Left ventricle myocardium inferior (tissue), 1 donor: Measurements from ENCODE around the gene CLDN18. TPM values are rescaled to one million over a fixed set of nuclear protein-coding genes. Genes with fewer than 3 reads are reported as not detected.

Experiments
- DNase-seq: peaks from one replicate; pipeline ENCODE4 v3.0.0-alpha.2; 2020
- H3K27ac ChIP-seq: fragments of 200-600 bp; replicated peaks from 2 replicates; pipeline ENCODE4 v1.8.0; 2021
- H3K27me3 ChIP-seq: fragments of 200-600 bp; 2 replicates; pipeline ENCODE4 v1.8.0; 2021; ENCODE audit warnings: low read depth
- H3K36me3 ChIP-seq: fragments of 200-600 bp; 2 replicates; pipeline ENCODE4 v1.8.0; 2021
- H3K4me1 ChIP-seq: fragments of 200-600 bp; 2 replicates; pipeline ENCODE4 v1.8.0; 2021
- H3K4me3 ChIP-seq: fragments of 200-600 bp; 2 replicates; pipeline ENCODE4 v1.8.0; 2021; ENCODE audit warnings: mild to moderate bottlenecking, moderate library complexity
- H3K9me3 ChIP-seq: fragments of 200-600 bp; replicated peaks from 2 replicates; pipeline ENCODE4 v1.8.0; 2021
- intact Hi-C: fragments of 100-400 bp; cut with micrococcal nuclease; formaldehyde crosslinking; loops from one replicate; pipeline ENCODE4 v1.11.0; 2022
- total RNA-seq: library from RNA; stranded (reverse); fragmentation: NEBNext Ultra II Directional; extraction: Animal tissue kit (Norgen Biotek cat#: 25700); gene quantifications from one replicate; pipeline ENCODE4 v1.2.1, GENCODE V29; 2021
- TF ChIP-seq, protein P1 (sequence below): fragments of 200-600 bp; IDR thresholded peaks from 2 replicates; pipeline ENCODE4 v1.8.0; 2021; ENCODE audit warnings: antibody characterized with exemption, mild to moderate bottlenecking, borderline replicate concordance
- donor health status: DM: no; HTN: yes; CAD: no; lungs with severe emphysema.

Gene CLDN18
- total RNA-seq, 1 donor from 2014 or later: not detected

DNA sequence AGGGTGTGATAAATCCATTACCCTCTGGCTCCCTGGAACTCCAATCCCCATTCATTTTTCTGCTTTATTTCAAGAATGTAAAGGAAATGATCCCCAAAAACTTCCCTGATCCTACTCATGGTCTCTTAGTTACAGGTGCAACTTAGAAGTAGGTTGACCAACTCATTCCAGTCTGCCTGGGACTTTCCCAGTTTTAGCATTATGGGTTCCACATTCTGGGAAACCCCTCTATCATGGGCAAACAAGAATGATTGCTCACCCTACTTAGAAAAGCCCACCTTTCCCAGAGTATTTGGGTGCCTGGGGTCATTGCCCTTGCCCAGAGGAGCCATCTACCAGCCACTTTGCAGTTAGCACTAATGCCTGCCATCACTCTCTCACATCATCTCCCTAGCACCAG lies 15.6 kb downstream of the CLDN18 start:
- Histone ChIP-seq H3K4me1 (no peaks in the 10 kb centered on the region), H3K27me3 (no peaks in the 10 kb centered on the region), H3K36me3 (no peaks in the 10 kb centered on the region), H3K9me3 (no peaks in the 10 kb centered on the region), H3K27ac (no peak overlapping the region), H3K4me3 (no peak overlapping the region)
- intact Hi-C loops: no loop called here
- TF ChIP-seq, protein P1, sequence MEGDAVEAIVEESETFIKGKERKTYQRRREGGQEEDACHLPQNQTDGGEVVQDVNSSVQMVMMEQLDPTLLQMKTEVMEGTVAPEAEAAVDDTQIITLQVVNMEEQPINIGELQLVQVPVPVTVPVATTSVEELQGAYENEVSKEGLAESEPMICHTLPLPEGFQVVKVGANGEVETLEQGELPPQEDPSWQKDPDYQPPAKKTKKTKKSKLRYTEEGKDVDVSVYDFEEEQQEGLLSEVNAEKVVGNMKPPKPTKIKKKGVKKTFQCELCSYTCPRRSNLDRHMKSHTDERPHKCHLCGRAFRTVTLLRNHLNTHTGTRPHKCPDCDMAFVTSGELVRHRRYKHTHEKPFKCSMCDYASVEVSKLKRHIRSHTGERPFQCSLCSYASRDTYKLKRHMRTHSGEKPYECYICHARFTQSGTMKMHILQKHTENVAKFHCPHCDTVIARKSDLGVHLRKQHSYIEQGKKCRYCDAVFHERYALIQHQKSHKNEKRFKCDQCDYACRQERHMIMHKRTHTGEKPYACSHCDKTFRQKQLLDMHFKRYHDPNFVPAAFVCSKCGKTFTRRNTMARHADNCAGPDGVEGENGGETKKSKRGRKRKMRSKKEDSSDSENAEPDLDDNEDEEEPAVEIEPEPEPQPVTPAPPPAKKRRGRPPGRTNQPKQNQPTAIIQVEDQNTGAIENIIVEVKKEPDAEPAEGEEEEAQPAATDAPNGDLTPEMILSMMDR: no peak
- DNase-seq: no peak

DNA sequence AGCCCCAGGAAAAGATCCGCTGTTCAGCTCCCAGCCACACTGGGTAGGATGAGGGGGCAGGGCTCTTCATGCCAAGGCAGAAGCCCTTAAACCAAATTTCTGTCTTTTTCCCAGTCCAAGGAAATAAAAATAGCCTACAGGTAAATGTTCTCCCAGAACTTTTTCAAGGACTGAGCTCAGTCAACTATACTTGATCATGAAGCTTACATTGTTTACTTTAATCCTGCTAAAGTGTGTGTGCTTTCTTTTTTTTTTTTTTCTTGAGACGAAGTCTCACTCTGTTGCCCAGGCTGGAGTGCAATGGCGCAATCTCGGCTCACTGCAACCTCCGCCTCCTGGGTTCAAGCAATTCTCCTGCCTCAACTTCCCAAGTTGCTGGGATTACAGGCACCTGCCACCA lies 17.9 kb downstream of the CLDN18 start:
- H3K36me3 ChIP-seq: no peaks in the 10 kb centered on the region
- no peaks in the 10 kb centered on the region for H3K9me3 ChIP-seq
- H3K4me1 ChIP-seq: no peaks in the 10 kb centered on the region
- TF ChIP-seq, protein P1: no peak
- no peak overlapping the region for H3K4me3 ChIP-seq
- intact Hi-C loops: no loop called here
- H3K27ac ChIP-seq: no peak overlapping the region
- DNase-seq: no peak
- no peaks in the 10 kb centered on the region for H3K27me3 ChIP-seq

DNA sequence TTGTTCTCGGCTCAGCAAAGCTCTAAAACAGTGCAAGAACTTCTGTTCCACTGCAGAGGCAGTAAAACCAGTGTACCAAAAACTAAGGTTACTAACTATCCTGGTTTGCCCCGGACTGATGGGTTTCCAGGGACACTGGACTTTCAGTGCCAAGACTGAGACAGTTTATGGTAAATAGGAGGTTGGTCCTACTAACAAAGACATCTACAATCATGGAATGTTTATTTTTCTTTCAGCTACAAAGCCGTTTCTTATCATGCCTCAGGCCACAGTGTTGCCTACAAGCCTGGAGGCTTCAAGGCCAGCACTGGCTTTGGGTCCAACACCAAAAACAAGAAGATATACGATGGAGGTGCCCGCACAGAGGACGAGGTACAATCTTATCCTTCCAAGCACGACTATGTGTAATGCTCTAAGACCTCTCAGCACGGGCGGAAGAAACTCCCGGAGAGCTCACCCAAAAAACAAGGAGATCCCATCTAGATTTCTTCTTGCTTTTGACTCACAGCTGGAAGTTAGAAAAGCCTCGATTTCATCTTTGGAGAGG lies 20.8 kb downstream of the CLDN18 start:
- intact Hi-C loops: no loop called here
- H3K4me1 ChIP-seq: no peaks in the 10 kb centered on the region
- H3K4me3 ChIP-seq: no peak overlapping the region
- H3K9me3 ChIP-seq: no peaks in the 10 kb centered on the region
- no peaks in the 10 kb centered on the region for H3K36me3 ChIP-seq
- H3K27me3 ChIP-seq: no peaks in the 10 kb centered on the region
- TF ChIP-seq, protein P1: no peak
- DNase-seq: no peak
- H3K27ac ChIP-seq: no peak overlapping the region

DNA sequence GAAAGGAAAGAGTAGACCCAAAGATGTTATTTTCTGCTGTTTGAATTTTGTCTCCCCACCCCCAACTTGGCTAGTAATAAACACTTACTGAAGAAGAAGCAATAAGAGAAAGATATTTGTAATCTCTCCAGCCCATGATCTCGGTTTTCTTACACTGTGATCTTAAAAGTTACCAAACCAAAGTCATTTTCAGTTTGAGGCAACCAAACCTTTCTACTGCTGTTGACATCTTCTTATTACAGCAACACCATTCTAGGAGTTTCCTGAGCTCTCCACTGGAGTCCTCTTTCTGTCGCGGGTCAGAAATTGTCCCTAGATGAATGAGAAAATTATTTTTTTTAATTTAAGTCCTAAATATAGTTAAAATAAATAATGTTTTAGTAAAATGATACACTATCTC lies 21.6 kb downstream of the CLDN18 start:
- H3K36me3 ChIP-seq: no peaks in the 10 kb centered on the region
- no peaks in the 10 kb centered on the region for H3K4me1 ChIP-seq
- DNase-seq: no peak
- no peak overlapping the region for H3K4me3 ChIP-seq
- H3K9me3 ChIP-seq: no peaks in the 10 kb centered on the region
- intact Hi-C loops: no loop called here
- no peaks in the 10 kb centered on the region for H3K27me3 ChIP-seq
- no peak overlapping the region for H3K27ac ChIP-seq
- TF ChIP-seq, protein P1: no peak

DNA sequence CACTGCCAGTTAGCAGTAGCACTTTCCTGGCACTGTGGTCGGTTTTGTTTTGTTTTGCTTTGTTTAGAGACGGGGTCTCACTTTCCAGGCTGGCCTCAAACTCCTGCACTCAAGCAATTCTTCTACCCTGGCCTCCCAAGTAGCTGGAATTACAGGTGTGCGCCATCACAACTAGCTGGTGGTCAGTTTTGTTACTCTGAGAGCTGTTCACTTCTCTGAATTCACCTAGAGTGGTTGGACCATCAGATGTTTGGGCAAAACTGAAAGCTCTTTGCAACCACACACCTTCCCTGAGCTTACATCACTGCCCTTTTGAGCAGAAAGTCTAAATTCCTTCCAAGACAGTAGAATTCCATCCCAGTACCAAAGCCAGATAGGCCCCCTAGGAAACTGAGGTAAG lies 22.6 kb downstream of the CLDN18 start:
- Histone ChIP-seq H3K27me3 (no peaks in the 10 kb centered on the region), H3K9me3 (no peaks in the 10 kb centered on the region), H3K4me3 (no peak overlapping the region), H3K4me1 (no peaks in the 10 kb centered on the region), H3K36me3 (no peaks in the 10 kb centered on the region), H3K27ac (no peak overlapping the region)
- no peak for DNase-seq
- TF ChIP-seq, protein P1: no peak
- intact Hi-C loops: no loop called here
